Body of pancreas (tissue), 4 donors: ENCODE measurements around the gene ABL2.

ENCODE experiments used
- POLR2A ChIP-seq, 3 donors: fragments of 450-650 bp; IDR thresholded peaks; one replicate each; pipeline ENCODE4 v1.6.1; 2016; ENCODE audit warnings: antibody characterized with exemption in 3 of 3, mild to moderate bottlenecking in 2 of 3
- TF ChIP-seq, protein P1 (sequence below), 7 experiments: fragments of 450-650 bp in 4 of 7; fragments of 200-600 bp in 3 of 7; sonication (generic) in 3 of 7; IDR thresholded peaks; one replicate each; pipeline ENCODE4 v1.5.1; 2016 to 2019; ENCODE audit warnings: antibody characterized with exemption in 7 of 7

DNA sequence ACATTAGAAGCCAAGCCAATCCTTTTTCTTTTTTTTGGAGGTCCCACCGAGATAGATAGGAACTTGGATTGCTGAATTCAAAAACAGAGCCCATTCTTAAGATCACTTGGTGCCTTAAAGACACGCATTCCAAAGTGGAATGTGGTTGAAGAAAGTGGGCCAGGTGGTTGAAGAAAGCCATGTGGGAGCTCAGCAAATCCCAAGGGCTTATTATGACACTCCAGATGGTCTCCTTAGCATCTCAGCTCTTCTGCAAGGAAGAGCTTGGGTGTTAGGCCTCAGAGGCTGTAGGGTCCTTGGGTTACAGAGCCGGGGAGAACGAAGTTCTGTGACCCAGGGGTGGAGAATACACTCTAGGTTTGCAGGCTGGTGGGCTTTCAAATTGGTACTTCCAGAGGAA lies 134.1 kb downstream of the ABL2 start:
- TF ChIP-seq, protein P1, sequence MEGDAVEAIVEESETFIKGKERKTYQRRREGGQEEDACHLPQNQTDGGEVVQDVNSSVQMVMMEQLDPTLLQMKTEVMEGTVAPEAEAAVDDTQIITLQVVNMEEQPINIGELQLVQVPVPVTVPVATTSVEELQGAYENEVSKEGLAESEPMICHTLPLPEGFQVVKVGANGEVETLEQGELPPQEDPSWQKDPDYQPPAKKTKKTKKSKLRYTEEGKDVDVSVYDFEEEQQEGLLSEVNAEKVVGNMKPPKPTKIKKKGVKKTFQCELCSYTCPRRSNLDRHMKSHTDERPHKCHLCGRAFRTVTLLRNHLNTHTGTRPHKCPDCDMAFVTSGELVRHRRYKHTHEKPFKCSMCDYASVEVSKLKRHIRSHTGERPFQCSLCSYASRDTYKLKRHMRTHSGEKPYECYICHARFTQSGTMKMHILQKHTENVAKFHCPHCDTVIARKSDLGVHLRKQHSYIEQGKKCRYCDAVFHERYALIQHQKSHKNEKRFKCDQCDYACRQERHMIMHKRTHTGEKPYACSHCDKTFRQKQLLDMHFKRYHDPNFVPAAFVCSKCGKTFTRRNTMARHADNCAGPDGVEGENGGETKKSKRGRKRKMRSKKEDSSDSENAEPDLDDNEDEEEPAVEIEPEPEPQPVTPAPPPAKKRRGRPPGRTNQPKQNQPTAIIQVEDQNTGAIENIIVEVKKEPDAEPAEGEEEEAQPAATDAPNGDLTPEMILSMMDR (IDR thresholded peaks at IDR 0.05): no peak
- TF ChIP-seq POLR2A (IDR thresholded peaks at IDR 0.05): no peak
